Body of pancreas (tissue), 4 donors: ENCODE results near the gene GPR141. TPM values are rescaled to one million over a fixed set of nuclear protein-coding genes. Genes with fewer than 3 reads are reported as not detected.

ENCODE experiments used
- ATAC-seq: fragments of 150-250 bp; one replicate; pipeline ENCODE4 v1.9.1; 2016
- DNase-seq, 4 donors: peaks; one replicate each; pipeline ENCODE4 v3.0.0-alpha.2; 2019
- H3K27ac ChIP-seq, 4 donors: fragments of 200-600 bp; sonication (generic); 1 replicate in 3 of 4; 2 replicates in 1 of 4; pipeline versions ENCODE4 v1.5.1 to v1.6.1; 2016 to 2019; ENCODE audit warnings: mild to moderate bottlenecking in 1 of 4, mixed read lengths in 1 of 4, moderate library complexity in 1 of 4
- H3K27me3 ChIP-seq, 2 donors: fragments of 200-600 bp; sonication (generic); one replicate each; pipeline ENCODE4 v1.6.0; 2016; ENCODE audit warnings: mild to moderate bottlenecking in 1 of 2
- H3K36me3 ChIP-seq, 2 donors: fragments of 200-600 bp; sonication (generic); replicated peaks in 1 of 2; 2 replicates each; pipeline ENCODE4 v1.5.1; 2016; ENCODE audit warnings: low read depth in 2 of 2; ENCODE audit not compliant: insufficient read depth in 1 of 2
- H3K4me1 ChIP-seq: fragments of 200-600 bp; sonication (generic); one replicate; pipeline ENCODE4 v1.6.0; 2016
- H3K4me3 ChIP-seq, 2 donors: fragments of 200-600 bp; sonication (generic); 1 replicate in 1 of 2; 2 replicates in 1 of 2; pipeline ENCODE4 v1.5.1; 2016 to 2019
- H3K9me3 ChIP-seq, 3 donors: fragments of 200-600 bp; sonication (generic); 1 replicate in 2 of 3; 2 replicates in 1 of 3; pipeline ENCODE4 v1.5.1; 2016
- POLR2A ChIP-seq, 3 donors: fragments of 450-650 bp; IDR thresholded peaks; one replicate each; pipeline ENCODE4 v1.6.1; 2016; ENCODE audit warnings: antibody characterized with exemption in 3 of 3, mild to moderate bottlenecking in 2 of 3
- WGBS, 2 donors: methylation state at CpG; one replicate each; pipeline ENCODE4 v1.1.5; 2017; 5-methylcytosine and 5-hydroxymethylcytosine counted together
- intact Hi-C: fragments of 100-400 bp; cut with DNase I; formaldehyde crosslinking; loops from one replicate; pipeline ENCODE4 v1.15.1; 2023
- total RNA-seq, 2 donors: library from RNA; depleted of rRNA; stranded (reverse); fragments of >200 nt; gene quantifications; one replicate each; pipeline ENCODE4 v1.1.0, GENCODE V29; 2016
- TF ChIP-seq, protein P1 (sequence below), 7 experiments: fragments of 450-650 bp in 4 of 7; fragments of 200-600 bp in 3 of 7; sonication (generic) in 3 of 7; IDR thresholded peaks; one replicate each; pipeline ENCODE4 v1.5.1; 2016 to 2019; ENCODE audit warnings: antibody characterized with exemption in 7 of 7

GPR141 gene
- total RNA-seq, 2 donors from 2014 or later = 6.3 TPM; not detected in 1

DNA sequence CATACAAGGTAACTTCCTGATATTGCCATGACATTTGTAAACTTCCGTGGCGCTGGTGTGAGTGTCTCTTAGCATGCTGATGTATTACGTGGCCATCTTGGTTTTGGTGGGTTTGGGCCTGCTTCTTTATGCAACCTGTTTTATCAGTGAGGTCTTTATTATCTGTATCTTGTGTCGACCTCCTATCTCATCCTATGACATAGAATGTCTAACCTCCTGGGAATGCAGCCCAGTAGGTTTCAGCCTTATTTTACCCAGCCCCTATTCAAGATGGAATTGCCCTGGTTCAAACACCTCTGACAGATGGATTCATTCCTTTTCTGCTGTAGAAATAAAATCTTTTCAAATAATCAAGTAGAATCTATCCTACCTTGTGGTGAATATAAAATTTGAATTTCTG, 23.0 kb upstream of the GPR141 start:
- intact Hi-C loops = no loop called here
- DNase-seq (no peak), ATAC-seq (no peak)
- no peaks in the 10 kb centered on the region for H3K36me3 ChIP-seq
- H3K9me3 ChIP-seq = no peaks in the 10 kb centered on the region
- H3K4me3 ChIP-seq = no peak overlapping the region
- 65 to 78% methylated on average over 4 of the region's 4 CpGs for WGBS, 2 donors
- H3K4me1 ChIP-seq = no peaks in the 10 kb centered on the region
- TF ChIP-seq POLR2A (IDR thresholded peaks at IDR 0.05) = no peak
- TF ChIP-seq, protein P1, sequence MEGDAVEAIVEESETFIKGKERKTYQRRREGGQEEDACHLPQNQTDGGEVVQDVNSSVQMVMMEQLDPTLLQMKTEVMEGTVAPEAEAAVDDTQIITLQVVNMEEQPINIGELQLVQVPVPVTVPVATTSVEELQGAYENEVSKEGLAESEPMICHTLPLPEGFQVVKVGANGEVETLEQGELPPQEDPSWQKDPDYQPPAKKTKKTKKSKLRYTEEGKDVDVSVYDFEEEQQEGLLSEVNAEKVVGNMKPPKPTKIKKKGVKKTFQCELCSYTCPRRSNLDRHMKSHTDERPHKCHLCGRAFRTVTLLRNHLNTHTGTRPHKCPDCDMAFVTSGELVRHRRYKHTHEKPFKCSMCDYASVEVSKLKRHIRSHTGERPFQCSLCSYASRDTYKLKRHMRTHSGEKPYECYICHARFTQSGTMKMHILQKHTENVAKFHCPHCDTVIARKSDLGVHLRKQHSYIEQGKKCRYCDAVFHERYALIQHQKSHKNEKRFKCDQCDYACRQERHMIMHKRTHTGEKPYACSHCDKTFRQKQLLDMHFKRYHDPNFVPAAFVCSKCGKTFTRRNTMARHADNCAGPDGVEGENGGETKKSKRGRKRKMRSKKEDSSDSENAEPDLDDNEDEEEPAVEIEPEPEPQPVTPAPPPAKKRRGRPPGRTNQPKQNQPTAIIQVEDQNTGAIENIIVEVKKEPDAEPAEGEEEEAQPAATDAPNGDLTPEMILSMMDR (IDR thresholded peaks at IDR 0.05) = no peak
- H3K27me3 ChIP-seq = no peaks in the 10 kb centered on the region
- no peak overlapping the region for H3K27ac ChIP-seq

DNA sequence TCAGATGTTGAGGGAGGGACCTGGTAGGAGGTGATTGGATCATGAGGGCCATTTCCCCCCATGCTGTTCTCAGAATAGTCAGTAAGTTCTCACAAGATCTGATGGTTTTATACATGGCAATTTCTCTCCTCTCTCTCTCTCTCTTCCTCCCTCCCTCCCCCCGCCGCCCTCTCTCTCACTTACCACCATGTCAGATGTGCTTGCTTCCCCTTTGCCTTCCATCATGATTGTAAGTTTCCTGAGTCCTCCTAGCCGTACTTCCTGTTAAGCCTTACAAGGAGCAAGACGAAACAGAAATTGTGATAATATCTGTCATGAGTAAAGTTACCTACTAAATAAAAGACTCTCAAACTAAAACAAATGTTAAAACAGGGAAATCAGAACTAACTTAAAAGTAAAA, 19.9 kb upstream of the GPR141 start:
- Histone ChIP-seq H3K36me3 (no peaks in the 10 kb centered on the region), H3K27me3 (no peaks in the 10 kb centered on the region), H3K4me3 (no peak overlapping the region), H3K27ac (no peak overlapping the region), H3K9me3 (no peaks in the 10 kb centered on the region), H3K4me1 (no peaks in the 10 kb centered on the region)
- 59 to 79% methylated on average over 4 of the region's 4 CpGs for WGBS, 2 donors
- TF ChIP-seq, protein P1 (IDR thresholded peaks at IDR 0.05) = no peak
- intact Hi-C loops = no loop called here
- ATAC-seq (no peak), DNase-seq (peak in 1 of 4 donors; percentile 47)

DNA sequence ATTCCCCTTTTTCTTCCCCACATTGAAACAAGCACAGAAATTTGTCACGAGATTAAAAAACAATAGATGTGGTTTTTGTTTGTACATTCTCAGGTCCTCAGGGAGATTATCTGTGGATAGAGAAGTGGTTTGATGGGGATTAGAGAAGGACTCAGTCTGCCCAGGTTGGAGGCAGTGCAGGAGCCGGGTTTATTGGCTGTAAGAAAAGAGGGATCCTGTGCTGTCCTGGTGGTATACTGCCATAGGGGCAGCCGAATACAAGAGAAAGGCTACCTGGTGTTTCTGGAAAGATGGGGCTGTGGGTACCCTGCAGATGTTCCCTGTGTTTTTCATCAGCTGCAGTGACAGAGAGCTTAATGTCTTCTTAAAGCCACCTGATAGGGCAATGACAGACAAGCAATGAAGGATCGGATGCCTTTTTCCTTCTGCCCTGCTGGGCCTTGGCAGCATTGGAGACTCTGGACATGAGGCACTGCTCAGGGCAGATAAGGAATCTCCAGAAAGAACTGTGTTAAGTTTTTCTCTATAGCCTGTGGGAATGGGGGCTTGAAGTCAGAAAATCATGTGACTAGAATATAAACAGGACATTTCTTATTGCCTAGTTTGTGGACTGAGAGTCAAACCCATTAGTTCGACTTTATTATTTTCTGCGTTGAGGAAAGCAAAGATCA, 18.1 kb upstream of the GPR141 start:
- Histone ChIP-seq H3K27me3 (no peaks in the 10 kb centered on the region), H3K36me3 (no peaks in the 10 kb centered on the region), H3K4me1 (no peaks in the 10 kb centered on the region), H3K27ac (no peak overlapping the region), H3K4me3 (no peak overlapping the region), H3K9me3 (no peaks in the 10 kb centered on the region)
- 47 to 49% methylated on average over 6 of the region's 6 CpGs for WGBS, 2 donors
- DNase-seq (no peak), ATAC-seq (no peak)
- intact Hi-C loops = no loop called here
- TF ChIP-seq POLR2A (IDR thresholded peaks at IDR 0.05) = no peak
- TF ChIP-seq, protein P1 (IDR thresholded peaks at IDR 0.05) = no peak

DNA sequence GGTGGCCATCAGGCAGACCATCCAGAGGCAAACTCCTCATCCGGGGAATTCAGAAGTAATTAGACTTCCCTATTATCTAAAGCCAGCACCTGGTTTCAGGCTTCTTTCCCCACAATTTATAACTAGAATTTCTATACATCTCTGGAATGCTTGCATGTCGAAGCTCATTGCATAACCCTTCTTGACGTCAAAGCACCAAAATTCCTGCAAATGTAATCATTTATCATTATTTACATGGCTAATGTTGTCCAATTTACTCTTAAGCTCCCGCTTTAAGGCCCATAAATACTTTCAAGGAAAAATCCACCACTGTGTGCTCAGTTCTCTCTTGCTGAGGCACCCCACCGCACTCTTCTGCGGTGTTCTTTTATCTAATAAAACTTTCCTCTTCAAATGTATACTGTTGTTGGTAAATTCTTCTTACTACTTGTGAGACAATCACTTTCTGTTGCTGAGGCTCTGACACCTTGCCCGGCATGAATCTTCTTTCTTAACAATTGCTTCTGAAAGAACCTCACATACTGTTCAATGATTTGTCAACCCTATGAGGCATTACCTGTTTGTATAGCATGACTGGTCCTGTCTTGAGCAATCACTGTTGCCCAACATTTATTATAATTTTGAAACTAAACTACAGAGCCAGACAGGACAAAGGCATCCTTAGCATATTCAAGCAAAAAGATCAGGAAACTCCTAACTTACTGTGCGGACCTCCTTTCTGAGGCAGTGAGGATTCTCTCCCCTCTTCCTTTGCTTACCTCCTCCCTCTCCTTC, 17.4 kb upstream of the GPR141 start:
- H3K4me1 ChIP-seq = no peaks in the 10 kb centered on the region
- no peaks in the 10 kb centered on the region for H3K27me3 ChIP-seq
- TF ChIP-seq POLR2A (IDR thresholded peaks at IDR 0.05) = no peak
- TF ChIP-seq, protein P1 (IDR thresholded peaks at IDR 0.05) = no peak
- no peak overlapping the region for H3K4me3 ChIP-seq
- no peaks in the 10 kb centered on the region for H3K9me3 ChIP-seq
- H3K36me3 ChIP-seq = no peaks in the 10 kb centered on the region
- ATAC-seq (no peak), DNase-seq (no peak)
- H3K27ac ChIP-seq = no peak overlapping the region
- intact Hi-C loops = no loop called here
- WGBS, 2 donors = 41 to 47% methylated on average over 8 of the region's 8 CpGs
